GM23338 (cell line): Measurements from ENCODE around the gene PGS1. TPM values are rescaled to one million over a fixed set of nuclear protein-coding genes. Genes with fewer than 3 reads are reported as not detected.
A peak's percentile ranks its signal among the peaks of the same experiment; 100 is the strongest.

Experiments
- ATAC-seq: fragments of 200-7000 bp; cut with Tn5 transposase; 3 replicates; pipeline ENCODE4 v1.9.1; 2020
- DNase-seq: peaks from one replicate; pipeline ENCODE4 v3.0.0-alpha.2; 2015; ENCODE audit warnings: low spot score
- H2AFZ ChIP-seq: fragments of 200-600 bp; sonication (generic); 2 replicates; pipeline ENCODE4 v1.8.0; 2016; ENCODE audit warnings: antibody characterized with exemption, mild to moderate bottlenecking, moderate library complexity
- H3F3A ChIP-seq: fragments of 200-600 bp; sonication (generic); replicated peaks from 2 replicates; pipeline ENCODE4 v1.8.0; 2017; ENCODE audit warnings: antibody characterized with exemption, mixed run types, low read depth
- H3K27ac ChIP-seq: fragments of 200-600 bp; sonication (generic); 2 replicates; pipeline ENCODE4 v1.6.1; 2016; ENCODE audit warnings: low read depth
- H3K27me3 ChIP-seq: fragments of 200-600 bp; sonication (generic); 2 replicates; pipeline ENCODE4 v1.8.0; 2016; ENCODE audit warnings: mild to moderate bottlenecking, mixed run types, moderate library complexity; ENCODE audit not compliant: insufficient read depth
- H3K36me3 ChIP-seq: fragments of 200-600 bp; sonication (generic); 2 replicates; pipeline ENCODE4 v1.8.0; 2016; ENCODE audit warnings: mild to moderate bottlenecking; ENCODE audit not compliant: insufficient read depth
- H3K4me1 ChIP-seq: fragments of 200-600 bp; sonication (generic); 2 replicates; pipeline ENCODE4 v1.8.0; 2016; ENCODE audit warnings: mild to moderate bottlenecking, moderate library complexity; ENCODE audit not compliant: insufficient read depth
- H3K4me2 ChIP-seq: fragments of 200-600 bp; sonication (generic); 2 replicates; pipeline ENCODE4 v1.7.1; 2017; ENCODE audit warnings: mixed run types
- H3K4me3 ChIP-seq: fragments of 200-600 bp; sonication (generic); 2 replicates; pipeline ENCODE4 v1.6.1; 2016; ENCODE audit warnings: mixed run types
- H3K79me2 ChIP-seq: fragments of 200-600 bp; sonication (generic); replicated peaks from 2 replicates; pipeline ENCODE4 v1.8.0; 2017; ENCODE audit warnings: mild to moderate bottlenecking; ENCODE audit not compliant: insufficient read depth
- H3K9me2 ChIP-seq: fragments of 200-600 bp; sonication (generic); 2 replicates; pipeline ENCODE4 v1.8.0; 2017; ENCODE audit not compliant: insufficient read depth
- H4K20me1 ChIP-seq: fragments of 200-600 bp; sonication (generic); replicated peaks from 2 replicates; pipeline ENCODE4 v1.8.0; 2017; ENCODE audit warnings: mild to moderate bottlenecking; ENCODE audit not compliant: insufficient read depth
- H3K27ac Mint-ChIP-seq: 2 replicates; pipeline ENCODE4 v1.8.0; 2020; ENCODE audit warnings: inconsistent platforms, mild to moderate bottlenecking, moderate library complexity, mixed read lengths
- H3K27me3 Mint-ChIP-seq: 3 replicates; pipeline ENCODE4 v1.8.0; 2022; ENCODE audit warnings: low read depth, mild to moderate bottlenecking, moderate library complexity, mixed read lengths, inconsistent platforms; ENCODE audit not compliant: insufficient read depth, poor library complexity
- H3K36me3 Mint-ChIP-seq: 3 replicates; pipeline ENCODE4 v1.8.0; 2021; ENCODE audit warnings: low read depth, mild to moderate bottlenecking, inconsistent platforms, moderate library complexity, mixed read lengths
- H3K4me1 Mint-ChIP-seq: 3 replicates; pipeline ENCODE4 v1.8.0; 2020; ENCODE audit warnings: mild to moderate bottlenecking, inconsistent platforms, mixed read lengths
- H3K4me3 Mint-ChIP-seq: 3 replicates; pipeline ENCODE4 v1.8.0; 2021; ENCODE audit warnings: moderate library complexity, mild to moderate bottlenecking, inconsistent platforms, mixed read lengths
- H3K9me3 Mint-ChIP-seq: 3 replicates; pipeline ENCODE4 v1.8.0; 2020; ENCODE audit warnings: moderate library complexity, mild to moderate bottlenecking, inconsistent platforms, mixed read lengths
- CREB1 ChIP-seq: fragments of 250-450 bp; sonication (Bioruptor Pico); IDR thresholded peaks from 2 replicates; pipeline ENCODE4 v1.5.0; 2020; ENCODE audit warnings: low read depth, mild to moderate bottlenecking, moderate library complexity
- EZH2 ChIP-seq: fragments of 200-600 bp; sonication (generic); IDR thresholded peaks from one replicate; pipeline ENCODE4 v1.8.0; 2017; ENCODE audit warnings: antibody characterized with exemption, mild to moderate bottlenecking, low read depth; ENCODE audit not compliant: unreplicated experiment
- EZH2phosphoT487 ChIP-seq: fragments of 200-600 bp; sonication (generic); IDR thresholded peaks from one replicate; pipeline ENCODE4 v1.8.1; 2018; ENCODE audit warnings: antibody characterized with exemption; ENCODE audit not compliant: unreplicated experiment
- JUNB ChIP-seq: IDR thresholded peaks from one replicate; pipeline ENCODE4 v1.6.1; 2016; ENCODE audit warnings: antibody characterized with exemption; ENCODE audit not compliant: unreplicated experiment
- NANOG ChIP-seq: IDR thresholded peaks from 2 replicates; pipeline ENCODE4 v1.6.1; 2016; ENCODE audit warnings: antibody characterized with exemption, borderline replicate concordance
- POLR2AphosphoS5 ChIP-seq: IDR thresholded peaks from 2 replicates; pipeline ENCODE4 v1.6.1; 2016; ENCODE audit warnings: antibody characterized with exemption, low read depth
- STAT1 ChIP-seq: IDR thresholded peaks from one replicate; pipeline ENCODE4 v1.6.1; 2016; ENCODE audit warnings: antibody characterized with exemption; ENCODE audit not compliant: unreplicated experiment
- ZNF114 ChIP-seq: fragments of 250-450 bp; sonication (Bioruptor Pico); IDR thresholded peaks from 2 replicates; pipeline ENCODE4 v1.5.0; 2020; ENCODE audit warnings: mild to moderate bottlenecking, moderate library complexity
- ZNF331 ChIP-seq: fragments of 250-450 bp; sonication (Bioruptor Pico); IDR thresholded peaks from 2 replicates; pipeline ENCODE4 v1.5.0; 2020; ENCODE audit warnings: low read depth, mild to moderate bottlenecking, moderate library complexity
- polyA plus RNA-seq: library from polyadenylated mRNA; unstranded; fragments of >200 nt; fragmentation: Nextera tagmentation; extraction: Ambion mirVana; gene quantifications from 2 replicates; pipeline ENCODE4 v1.2.1, GENCODE V29; 2016
- total RNA-seq: library from RNA; depleted of rRNA; stranded (reverse); fragments of >200 nt; shearing (Covaris generic); gene quantifications from 2 replicates; pipeline ENCODE4 v1.2.3, GENCODE V29; 2014
- TF ChIP-seq, protein P1 (sequence below), 2 experiments: fragments of 200-600 bp in 1 of 2; sonication (generic) in 1 of 2; conservative IDR thresholded peaks; 2 replicates each; pipeline versions ENCODE4 v1.5.1 to v1.6.1; 2016 to 2017; ENCODE audit warnings: antibody characterized with exemption in 2 of 2, low read depth in 2 of 2, mild to moderate bottlenecking in 2 of 2, moderate library complexity in 1 of 2
- TF ChIP-seq, protein P2 (sequence below): IDR thresholded peaks from one replicate; pipeline ENCODE4 v1.6.1; 2018; ENCODE audit warnings: antibody characterized with exemption; ENCODE audit not compliant: unreplicated experiment
- TF ChIP-seq, protein P3 (sequence below): IDR thresholded peaks from 2 replicates; pipeline ENCODE4 v1.6.1; 2016; ENCODE audit warnings: antibody characterized with exemption
- TF ChIP-seq, protein P4 (sequence below): fragments of 250-450 bp; sonication (Bioruptor Pico); IDR thresholded peaks from 2 replicates; pipeline ENCODE4 v1.5.0; 2020; ENCODE audit warnings: mild to moderate bottlenecking, moderate library complexity

The PGS1 gene
- total and polyA plus RNA-seq, 2 experiments from 2014 or later = 43.9 to 67.1 TPM

DNA sequence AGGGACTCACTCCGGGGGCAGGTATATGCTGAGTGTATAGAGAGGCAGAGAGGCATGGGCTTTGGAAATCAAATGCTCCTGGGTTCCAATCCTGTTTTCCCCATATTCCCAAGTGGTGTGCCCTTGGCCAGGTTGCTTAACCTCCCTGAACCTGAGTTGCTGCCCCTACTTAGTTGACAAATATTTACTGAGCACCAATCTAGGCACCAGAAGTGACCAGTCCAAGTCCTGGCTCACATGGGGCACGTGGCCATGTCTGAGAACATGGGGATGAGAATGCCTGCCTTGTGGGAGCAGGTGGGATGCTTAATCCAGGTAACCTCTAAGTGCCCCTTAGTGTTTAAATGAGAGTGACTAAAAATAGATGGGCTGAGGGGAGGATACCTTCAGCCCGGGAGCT is 22.7 kb upstream of the PGS1 start:
- H3K79me2 ChIP-seq = peaks cover 34% of the 10 kb centered on the region
- no peaks in the 10 kb centered on the region for H3K9me2 ChIP-seq
- H2AFZ ChIP-seq = no peak overlapping the region
- Mint-ChIP-seq H3K4me3 (peak overlapping the region; percentile 76; the same call in 2 of the 3 replicates), H3K27me3 (peaks cover 36% of the 10 kb centered on the region), H3K27ac (peak overlapping the region; percentile 54; the same call in 1 of the 2 replicates), H3K36me3 (peaks cover 39% of the 10 kb centered on the region), H3K4me1 (peaks cover 67% of the 10 kb centered on the region), H3K9me3 (no peaks in the 10 kb centered on the region)
- H3K36me3 ChIP-seq = peaks cover 12% of the 10 kb centered on the region; the same call in 1 of the 2 replicates
- H3K27me3 ChIP-seq = peaks cover 34% of the 10 kb centered on the region
- H3K4me3 ChIP-seq = peak overlapping the region; percentile 39
- peaks cover 28% of the 10 kb centered on the region for H4K20me1 ChIP-seq
- peaks cover 54% of the 10 kb centered on the region for H3F3A ChIP-seq
- TF ChIP-seq STAT1 (no peak), JUNB (no peak), ZNF331 (CRISPR knock-in tag) (no peak), EZH2phosphoT487 (no peak), NANOG (no peak), ZNF114 (CRISPR knock-in tag) (no peak), POLR2AphosphoS5 (no peak), EZH2 (no peak), CREB1 (CRISPR knock-in tag) (no peak)
- TF ChIP-seq, protein P1, sequence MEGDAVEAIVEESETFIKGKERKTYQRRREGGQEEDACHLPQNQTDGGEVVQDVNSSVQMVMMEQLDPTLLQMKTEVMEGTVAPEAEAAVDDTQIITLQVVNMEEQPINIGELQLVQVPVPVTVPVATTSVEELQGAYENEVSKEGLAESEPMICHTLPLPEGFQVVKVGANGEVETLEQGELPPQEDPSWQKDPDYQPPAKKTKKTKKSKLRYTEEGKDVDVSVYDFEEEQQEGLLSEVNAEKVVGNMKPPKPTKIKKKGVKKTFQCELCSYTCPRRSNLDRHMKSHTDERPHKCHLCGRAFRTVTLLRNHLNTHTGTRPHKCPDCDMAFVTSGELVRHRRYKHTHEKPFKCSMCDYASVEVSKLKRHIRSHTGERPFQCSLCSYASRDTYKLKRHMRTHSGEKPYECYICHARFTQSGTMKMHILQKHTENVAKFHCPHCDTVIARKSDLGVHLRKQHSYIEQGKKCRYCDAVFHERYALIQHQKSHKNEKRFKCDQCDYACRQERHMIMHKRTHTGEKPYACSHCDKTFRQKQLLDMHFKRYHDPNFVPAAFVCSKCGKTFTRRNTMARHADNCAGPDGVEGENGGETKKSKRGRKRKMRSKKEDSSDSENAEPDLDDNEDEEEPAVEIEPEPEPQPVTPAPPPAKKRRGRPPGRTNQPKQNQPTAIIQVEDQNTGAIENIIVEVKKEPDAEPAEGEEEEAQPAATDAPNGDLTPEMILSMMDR (conservative IDR thresholded peaks at IDR 0.05; ENCODE audit: low read depth in 2 of 2) = no peak
- TF ChIP-seq, protein P2, sequence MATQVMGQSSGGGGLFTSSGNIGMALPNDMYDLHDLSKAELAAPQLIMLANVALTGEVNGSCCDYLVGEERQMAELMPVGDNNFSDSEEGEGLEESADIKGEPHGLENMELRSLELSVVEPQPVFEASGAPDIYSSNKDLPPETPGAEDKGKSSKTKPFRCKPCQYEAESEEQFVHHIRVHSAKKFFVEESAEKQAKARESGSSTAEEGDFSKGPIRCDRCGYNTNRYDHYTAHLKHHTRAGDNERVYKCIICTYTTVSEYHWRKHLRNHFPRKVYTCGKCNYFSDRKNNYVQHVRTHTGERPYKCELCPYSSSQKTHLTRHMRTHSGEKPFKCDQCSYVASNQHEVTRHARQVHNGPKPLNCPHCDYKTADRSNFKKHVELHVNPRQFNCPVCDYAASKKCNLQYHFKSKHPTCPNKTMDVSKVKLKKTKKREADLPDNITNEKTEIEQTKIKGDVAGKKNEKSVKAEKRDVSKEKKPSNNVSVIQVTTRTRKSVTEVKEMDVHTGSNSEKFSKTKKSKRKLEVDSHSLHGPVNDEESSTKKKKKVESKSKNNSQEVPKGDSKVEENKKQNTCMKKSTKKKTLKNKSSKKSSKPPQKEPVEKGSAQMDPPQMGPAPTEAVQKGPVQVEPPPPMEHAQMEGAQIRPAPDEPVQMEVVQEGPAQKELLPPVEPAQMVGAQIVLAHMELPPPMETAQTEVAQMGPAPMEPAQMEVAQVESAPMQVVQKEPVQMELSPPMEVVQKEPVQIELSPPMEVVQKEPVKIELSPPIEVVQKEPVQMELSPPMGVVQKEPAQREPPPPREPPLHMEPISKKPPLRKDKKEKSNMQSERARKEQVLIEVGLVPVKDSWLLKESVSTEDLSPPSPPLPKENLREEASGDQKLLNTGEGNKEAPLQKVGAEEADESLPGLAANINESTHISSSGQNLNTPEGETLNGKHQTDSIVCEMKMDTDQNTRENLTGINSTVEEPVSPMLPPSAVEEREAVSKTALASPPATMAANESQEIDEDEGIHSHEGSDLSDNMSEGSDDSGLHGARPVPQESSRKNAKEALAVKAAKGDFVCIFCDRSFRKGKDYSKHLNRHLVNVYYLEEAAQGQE = no peak
- TF ChIP-seq, protein P3, sequence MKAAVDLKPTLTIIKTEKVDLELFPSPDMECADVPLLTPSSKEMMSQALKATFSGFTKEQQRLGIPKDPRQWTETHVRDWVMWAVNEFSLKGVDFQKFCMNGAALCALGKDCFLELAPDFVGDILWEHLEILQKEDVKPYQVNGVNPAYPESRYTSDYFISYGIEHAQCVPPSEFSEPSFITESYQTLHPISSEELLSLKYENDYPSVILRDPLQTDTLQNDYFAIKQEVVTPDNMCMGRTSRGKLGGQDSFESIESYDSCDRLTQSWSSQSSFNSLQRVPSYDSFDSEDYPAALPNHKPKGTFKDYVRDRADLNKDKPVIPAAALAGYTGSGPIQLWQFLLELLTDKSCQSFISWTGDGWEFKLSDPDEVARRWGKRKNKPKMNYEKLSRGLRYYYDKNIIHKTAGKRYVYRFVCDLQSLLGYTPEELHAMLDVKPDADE = no peak
- TF ChIP-seq, protein P4, sequence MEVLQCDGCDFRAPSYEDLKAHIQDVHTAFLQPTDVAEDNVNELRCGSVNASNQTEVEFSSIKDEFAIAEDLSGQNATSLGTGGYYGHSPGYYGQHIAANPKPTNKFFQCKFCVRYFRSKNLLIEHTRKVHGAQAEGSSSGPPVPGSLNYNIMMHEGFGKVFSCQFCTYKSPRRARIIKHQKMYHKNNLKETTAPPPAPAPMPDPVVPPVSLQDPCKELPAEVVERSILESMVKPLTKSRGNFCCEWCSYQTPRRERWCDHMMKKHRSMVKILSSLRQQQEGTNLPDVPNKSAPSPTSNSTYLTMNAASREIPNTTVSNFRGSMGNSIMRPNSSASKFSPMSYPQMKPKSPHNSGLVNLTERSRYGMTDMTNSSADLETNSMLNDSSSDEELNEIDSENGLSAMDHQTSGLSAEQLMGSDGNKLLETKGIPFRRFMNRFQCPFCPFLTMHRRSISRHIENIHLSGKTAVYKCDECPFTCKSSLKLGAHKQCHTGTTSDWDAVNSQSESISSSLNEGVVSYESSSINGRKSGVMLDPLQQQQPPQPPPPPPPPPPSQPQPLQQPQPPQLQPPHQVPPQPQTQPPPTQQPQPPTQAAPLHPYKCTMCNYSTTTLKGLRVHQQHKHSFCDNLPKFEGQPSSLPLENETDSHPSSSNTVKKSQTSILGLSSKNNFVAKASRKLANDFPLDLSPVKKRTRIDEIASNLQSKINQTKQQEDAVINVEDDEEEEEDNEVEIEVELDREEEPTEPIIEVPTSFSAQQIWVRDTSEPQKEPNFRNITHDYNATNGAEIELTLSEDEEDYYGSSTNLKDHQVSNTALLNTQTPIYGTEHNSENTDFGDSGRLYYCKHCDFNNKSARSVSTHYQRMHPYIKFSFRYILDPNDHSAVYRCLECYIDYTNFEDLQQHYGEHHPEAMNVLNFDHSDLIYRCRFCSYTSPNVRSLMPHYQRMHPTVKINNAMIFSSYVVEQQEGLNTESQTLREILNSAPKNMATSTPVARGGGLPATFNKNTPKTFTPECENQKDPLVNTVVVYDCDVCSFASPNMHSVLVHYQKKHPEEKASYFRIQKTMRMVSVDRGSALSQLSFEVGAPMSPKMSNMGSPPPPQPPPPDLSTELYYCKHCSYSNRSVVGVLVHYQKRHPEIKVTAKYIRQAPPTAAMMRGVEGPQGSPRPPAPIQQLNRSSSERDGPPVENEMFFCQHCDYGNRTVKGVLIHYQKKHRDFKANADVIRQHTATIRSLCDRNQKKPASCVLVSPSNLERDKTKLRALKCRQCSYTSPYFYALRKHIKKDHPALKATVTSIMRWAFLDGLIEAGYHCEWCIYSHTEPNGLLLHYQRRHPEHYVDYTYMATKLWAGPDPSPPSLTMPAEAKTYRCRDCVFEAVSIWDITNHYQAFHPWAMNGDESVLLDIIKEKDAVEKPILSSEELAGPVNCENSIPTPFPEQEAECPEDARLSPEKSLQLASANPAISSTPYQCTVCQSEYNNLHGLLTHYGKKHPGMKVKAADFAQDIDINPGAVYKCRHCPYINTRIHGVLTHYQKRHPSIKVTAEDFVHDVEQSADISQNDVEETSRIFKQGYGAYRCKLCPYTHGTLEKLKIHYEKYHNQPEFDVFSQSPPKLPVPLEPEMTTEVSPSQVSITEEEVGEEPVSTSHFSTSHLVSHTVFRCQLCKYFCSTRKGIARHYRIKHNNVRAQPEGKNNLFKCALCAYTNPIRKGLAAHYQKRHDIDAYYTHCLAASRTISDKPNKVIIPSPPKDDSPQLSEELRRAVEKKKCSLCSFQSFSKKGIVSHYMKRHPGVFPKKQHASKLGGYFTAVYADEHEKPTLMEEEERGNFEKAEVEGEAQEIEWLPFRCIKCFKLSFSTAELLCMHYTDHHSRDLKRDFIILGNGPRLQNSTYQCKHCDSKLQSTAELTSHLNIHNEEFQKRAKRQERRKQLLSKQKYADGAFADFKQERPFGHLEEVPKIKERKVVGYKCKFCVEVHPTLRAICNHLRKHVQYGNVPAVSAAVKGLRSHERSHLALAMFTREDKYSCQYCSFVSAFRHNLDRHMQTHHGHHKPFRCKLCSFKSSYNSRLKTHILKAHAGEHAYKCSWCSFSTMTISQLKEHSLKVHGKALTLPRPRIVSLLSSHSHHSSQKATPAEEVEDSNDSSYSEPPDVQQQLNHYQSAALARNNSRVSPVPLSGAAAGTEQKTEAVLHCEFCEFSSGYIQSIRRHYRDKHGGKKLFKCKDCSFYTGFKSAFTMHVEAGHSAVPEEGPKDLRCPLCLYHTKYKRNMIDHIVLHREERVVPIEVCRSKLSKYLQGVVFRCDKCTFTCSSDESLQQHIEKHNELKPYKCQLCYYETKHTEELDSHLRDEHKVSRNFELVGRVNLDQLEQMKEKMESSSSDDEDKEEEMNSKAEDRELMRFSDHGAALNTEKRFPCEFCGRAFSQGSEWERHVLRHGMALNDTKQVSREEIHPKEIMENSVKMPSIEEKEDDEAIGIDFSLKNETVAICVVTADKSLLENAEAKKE (CRISPR knock-in tag) = no peak
- no peak for ATAC-seq
- peak overlapping the region; percentile 76 for H3K4me2 ChIP-seq
- no peak for DNase-seq
- H3K27ac ChIP-seq = no peak overlapping the region
- H3K4me1 ChIP-seq = peaks cover 62% of the 10 kb centered on the region
